K562 (cell line): ENCODE results near the gene EXOSC9. TPM values are rescaled to one million over a fixed set of nuclear protein-coding genes. Genes with fewer than 3 reads are reported as not detected.

Experiments
- FOXM1 ChIP-seq, 2 experiments: fragments of 450-650 bp in 1 of 2; sonication (generic) in 1 of 2; formaldehyde crosslinking in 1 of 2; IDR thresholded peaks; 2 replicates each; pipeline versions ENCODE4 v1.6.1 to v1.9.0; 2017 to 2022; ENCODE audit warnings: low read depth in 2 of 2, mild to moderate bottlenecking in 2 of 2, missing genetic modification reagents in 1 of 2, moderate library complexity in 1 of 2
- HBP1 ChIP-seq: fragments of 450-650 bp; formaldehyde crosslinking; IDR thresholded peaks from 2 replicates; pipeline ENCODE4 v1.4.0; 2022; ENCODE audit warnings: missing genetic modification characterization
- MGA ChIP-seq: fragments of 450-650 bp; IDR thresholded peaks from 2 replicates; pipeline ENCODE4 v1.6.1; 2016; ENCODE audit warnings: mild to moderate bottlenecking, moderate library complexity
- TFAM ChIP-seq: fragments of 250-450 bp; sonication (Bioruptor Pico); conservative IDR thresholded peaks from 2 replicates; pipeline ENCODE4 v1.5.0; 2021; ENCODE audit warnings: mild to moderate bottlenecking, moderate library complexity
- U2AF1 ChIP-seq: fragments of 200-400 bp; formaldehyde crosslinking; optimal IDR thresholded peaks from 2 replicates; pipeline ENCODE3; 2017; ENCODE audit warnings: mild to moderate bottlenecking, low read depth, low read length, moderate library complexity
- XRCC4 ChIP-seq: IDR thresholded peaks from one replicate; pipeline ENCODE4 v1.6.1; 2011; ENCODE audit not compliant: insufficient read depth, insufficient read length; ENCODE audit errors: extremely low read depth
- ZKSCAN3 ChIP-seq: fragments of 250-450 bp; sonication (Bioruptor Pico); IDR thresholded peaks from 2 replicates; pipeline ENCODE4 v1.4.0; 2020
- ZNF174 ChIP-seq: fragments of 250-450 bp; sonication (Bioruptor Pico); IDR thresholded peaks from 2 replicates; pipeline ENCODE4 v1.4.0; 2020; ENCODE audit warnings: mild to moderate bottlenecking
- ZNF507 ChIP-seq: conservative IDR thresholded peaks from 2 replicates; pipeline ENCODE4 v1.6.1; 2017; ENCODE audit warnings: missing genetic modification characterization, missing compliant biosample characterization
- polyA plus RNA-seq, 8 experiments: library from polyadenylated mRNA; depleted of rRNA in 4 of 8; stranded (reverse) in 5 of 8; unstranded in 3 of 8; fragments of >200 nt; fragmentation: Nextera tagmentation in 2 of 8; fragmentation: Illumina TruSeq in 1 of 8; extraction: Ambion mirVana in 2 of 8; extraction: Trizol in 1 of 8; gene quantifications; 2 replicates each; pipeline versions ENCODE4 v1.2.1 to v1.2.3, GENCODE V29; 2011 to 2014; ENCODE audit warnings: inconsistent platforms in 1 of 8, missing spikeins in 1 of 8
- total RNA-seq, 7 experiments: library from RNA; depleted of rRNA in 6 of 7; stranded (reverse); fragments of >200 nt in 6 of 7; fragmentation: Illumina TruSeq in 2 of 7; extraction: Trizol in 2 of 7; gene quantifications; 2 replicates each; pipeline versions ENCODE4 v1.2.1 to v1.2.3, GENCODE V29; 2011 to 2021; ENCODE audit warnings: low replicate concordance in 1 of 7
- TF ChIP-seq, protein P1 (sequence below): fragments of 450-650 bp; formaldehyde crosslinking; IDR thresholded peaks from 2 replicates; pipeline ENCODE4 v1.4.0; 2022; ENCODE audit warnings: mild to moderate bottlenecking, moderate library complexity
- TF ChIP-seq, protein P2 (sequence below), 2 experiments: fragments of 450-650 bp in 1 of 2; sonication (generic) in 1 of 2; formaldehyde crosslinking in 1 of 2; IDR thresholded peaks in 1 of 2; conservative IDR thresholded peaks in 1 of 2; 2 replicates each; pipeline versions ENCODE4 v1.6.1 to v1.8.1; 2016 to 2023; ENCODE audit warnings: mild to moderate bottlenecking in 2 of 2, moderate library complexity in 2 of 2, inconsistent platforms in 1 of 2, missing genetic modification reagents in 1 of 2

The EXOSC9 gene
- total and polyA plus RNA-seq, 9 of the 15 experiments (the other 6 are each of a cell fraction or from before 2014, with no cell fraction given), result 64.7 to 166 (median 115) TPM

- TF ChIP-seq MGA (peak; percentile 65), ZNF507 (no peak), XRCC4 (no peak), U2AF1 (no peak), ZKSCAN3 (CRISPR knock-in tag) (no peak), FOXM1 (IDR thresholded peaks at IDR 0.05; ENCODE audit: low read depth) (no peak; the same call in 1 of the 2 replicates), FOXM1 (CRISPR knock-in tag; IDR thresholded peaks at IDR 0.05; ENCODE audit: low read depth) (no peak), ZNF174 (CRISPR knock-in tag) (no peak), HBP1 (CRISPR knock-in tag) (no peak), TFAM (CRISPR knock-in tag) (no peak)
- TF ChIP-seq, protein P1, sequence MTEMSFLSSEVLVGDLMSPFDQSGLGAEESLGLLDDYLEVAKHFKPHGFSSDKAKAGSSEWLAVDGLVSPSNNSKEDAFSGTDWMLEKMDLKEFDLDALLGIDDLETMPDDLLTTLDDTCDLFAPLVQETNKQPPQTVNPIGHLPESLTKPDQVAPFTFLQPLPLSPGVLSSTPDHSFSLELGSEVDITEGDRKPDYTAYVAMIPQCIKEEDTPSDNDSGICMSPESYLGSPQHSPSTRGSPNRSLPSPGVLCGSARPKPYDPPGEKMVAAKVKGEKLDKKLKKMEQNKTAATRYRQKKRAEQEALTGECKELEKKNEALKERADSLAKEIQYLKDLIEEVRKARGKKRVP (CRISPR knock-in tag), result no peak
- TF ChIP-seq, protein P2, sequence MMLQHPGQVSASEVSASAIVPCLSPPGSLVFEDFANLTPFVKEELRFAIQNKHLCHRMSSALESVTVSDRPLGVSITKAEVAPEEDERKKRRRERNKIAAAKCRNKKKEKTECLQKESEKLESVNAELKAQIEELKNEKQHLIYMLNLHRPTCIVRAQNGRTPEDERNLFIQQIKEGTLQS (IDR thresholded peaks at IDR 0.05), result peak; percentile 100
- TF ChIP-seq, protein P2 (CRISPR knock-in tag; conservative IDR thresholded peaks at IDR 0.05), result 0 out of 2 replicates have a peak, but pooled peaks have one; percentile 19
These were observed at the start of gene EXOSC9 (continued) for GRCh38 chr4:121800961-121801714.
